Brain pericyte (primary cell): ENCODE measurements around the gene CGB3.
"Not testable (repeated sequence)": the region's sequence is repeated elsewhere in the genome, so short reads cannot be mapped to it uniquely, and the experiment has no call there.

Experiments
- DNase-seq: peaks from one replicate; pipeline ENCODE4 v3.0.0-alpha.2; 2012; ENCODE audit warnings: low read depth, low spot score

CGB3 gene

DNA sequence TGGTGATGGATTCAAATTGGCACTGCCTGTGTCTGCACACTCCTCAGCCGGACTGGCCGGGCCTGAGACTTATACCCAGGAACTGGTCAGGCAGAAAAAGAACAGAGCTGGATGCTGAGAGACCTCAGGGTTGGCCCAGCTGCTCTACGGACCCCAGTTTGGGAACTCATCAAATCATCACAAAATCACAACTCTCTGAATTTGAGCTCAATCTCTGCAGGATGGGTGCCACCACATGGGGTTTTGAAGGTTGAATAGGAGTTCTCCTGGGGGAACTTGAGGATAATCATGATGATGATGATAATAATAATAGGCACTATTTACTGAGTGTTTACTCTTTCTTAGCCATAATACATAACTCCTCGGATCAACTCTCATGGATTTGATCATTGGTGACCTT lies 18.5 kb upstream of the CGB3 start:
- not testable (repeated sequence) for DNase-seq

DNA sequence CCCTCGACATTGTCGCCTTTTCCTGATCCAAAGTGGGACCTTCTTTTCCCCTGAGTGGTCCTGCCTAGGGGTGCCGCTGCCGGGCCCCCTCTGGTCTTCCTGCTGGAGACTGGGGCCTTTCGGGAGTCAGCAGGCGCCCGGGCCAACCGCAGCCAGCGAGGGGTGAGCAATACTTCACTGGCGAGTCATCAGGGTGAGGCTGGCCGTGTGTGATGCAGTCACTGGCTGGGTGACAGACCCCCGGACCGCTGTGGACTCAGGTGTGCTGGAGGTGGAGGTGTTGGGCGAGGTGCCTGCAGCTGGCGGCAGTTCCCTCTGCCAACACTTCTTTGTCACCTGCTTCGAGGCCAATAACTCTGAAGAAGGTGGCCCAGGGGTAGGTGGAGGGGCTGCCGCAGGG lies 18.0 kb upstream of the CGB3 start:
- DNase-seq, result no peak

DNA sequence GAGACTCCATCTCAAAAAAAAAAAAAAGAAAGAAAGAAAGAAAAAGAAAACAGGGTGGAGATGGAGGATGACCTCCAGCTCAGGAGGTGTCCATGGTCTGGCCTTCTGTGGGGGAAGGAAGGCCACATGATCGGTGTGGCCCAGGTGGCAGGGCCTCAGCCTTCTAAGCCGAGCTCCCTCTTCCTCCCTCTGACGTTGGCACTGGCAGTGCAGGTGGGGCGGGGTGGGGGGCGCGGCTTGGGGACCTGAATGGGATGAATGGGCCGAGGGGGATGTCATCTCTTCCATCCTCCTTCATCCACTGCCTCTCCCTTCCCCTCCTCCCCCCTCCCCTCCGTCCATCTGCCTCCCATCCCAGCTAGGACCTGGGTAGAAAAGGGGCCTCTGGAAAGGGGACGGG lies 15.6 kb upstream of the CGB3 start:
- DNase-seq, result not testable (repeated sequence)

DNA sequence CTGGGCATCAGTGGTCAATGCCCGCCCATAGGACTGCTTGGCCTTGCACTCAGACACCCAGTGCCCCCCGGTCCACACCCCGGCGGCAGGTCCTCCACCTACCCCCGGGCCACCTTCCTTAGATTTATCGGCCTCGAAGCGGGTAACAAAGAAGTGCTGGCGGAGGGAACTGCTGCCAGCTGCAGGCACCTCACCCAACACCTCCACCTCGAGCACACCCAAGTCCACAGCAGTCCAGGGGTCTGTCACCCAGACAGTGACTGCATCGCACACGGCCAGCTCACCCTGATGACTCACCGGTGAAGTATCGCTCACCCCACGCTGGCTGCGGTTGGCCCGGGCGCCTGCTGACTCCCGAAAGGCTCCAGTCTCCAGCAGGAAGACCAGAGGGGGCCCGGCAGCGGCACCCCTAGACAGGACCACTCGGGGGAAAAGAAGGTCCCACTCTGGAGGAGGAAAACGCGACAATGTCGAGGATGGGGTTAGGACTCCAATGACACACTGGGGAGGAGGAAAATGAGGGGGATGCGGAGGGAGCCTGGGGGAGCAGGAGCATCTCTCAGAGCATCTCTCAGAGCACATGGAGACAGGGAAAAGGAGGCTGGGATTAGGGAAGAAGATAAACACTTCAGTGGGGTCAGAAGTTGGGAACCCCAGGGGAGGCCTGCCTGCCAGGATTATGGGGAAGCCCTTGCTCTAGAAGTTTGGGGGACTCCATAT lies 14.6 kb upstream of the CGB3 start:
- not testable (repeated sequence) for DNase-seq

DNA sequence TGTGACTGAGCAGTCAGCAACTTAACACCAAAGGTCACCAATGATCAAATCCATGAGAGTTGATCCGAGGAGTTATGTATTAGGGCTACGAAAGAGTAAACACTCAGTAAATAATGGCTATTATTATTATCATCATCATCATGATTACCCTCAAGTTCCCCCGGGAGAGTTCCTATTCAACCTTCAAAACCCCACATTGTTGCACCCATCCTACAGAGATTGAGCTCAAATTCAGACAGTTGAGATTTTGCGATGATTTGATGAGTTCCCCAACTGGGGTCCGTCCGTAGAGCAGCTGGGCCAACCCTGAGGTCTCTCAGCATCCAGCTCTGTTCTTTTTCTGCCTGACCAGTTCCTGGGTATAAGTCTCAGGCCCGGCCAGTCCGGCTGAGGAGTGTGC lies 14.0 kb upstream of the CGB3 start:
- DNase-seq, result not testable (repeated sequence)

DNA sequence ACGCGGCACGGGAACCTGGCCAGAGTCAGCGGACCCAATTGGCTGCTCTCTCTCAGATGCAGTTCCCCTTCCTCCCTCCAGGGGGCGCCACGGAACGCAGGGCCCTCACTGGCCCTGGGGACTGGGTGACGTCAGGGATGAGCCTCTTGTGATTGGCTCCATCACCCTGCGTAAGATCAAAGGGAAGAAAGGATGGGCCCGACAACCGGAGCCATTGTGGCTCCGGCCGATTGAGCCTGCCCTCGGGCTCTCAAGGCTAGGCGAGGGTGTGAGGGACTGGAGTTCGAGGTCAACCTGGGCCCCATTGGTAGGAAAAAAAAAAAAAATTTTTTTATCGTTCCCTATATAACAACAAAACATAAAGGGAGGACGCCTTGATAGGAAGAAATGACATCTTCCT lies 12.7 kb upstream of the CGB3 start, which contains the start of gene CGB1:
CGB1 (minus strand) TSS at position 81 of the 400 bp plus-strand sequence. CDS start 184 bp downstream, outside the sequence.
- not testable (repeated sequence) for DNase-seq

DNA sequence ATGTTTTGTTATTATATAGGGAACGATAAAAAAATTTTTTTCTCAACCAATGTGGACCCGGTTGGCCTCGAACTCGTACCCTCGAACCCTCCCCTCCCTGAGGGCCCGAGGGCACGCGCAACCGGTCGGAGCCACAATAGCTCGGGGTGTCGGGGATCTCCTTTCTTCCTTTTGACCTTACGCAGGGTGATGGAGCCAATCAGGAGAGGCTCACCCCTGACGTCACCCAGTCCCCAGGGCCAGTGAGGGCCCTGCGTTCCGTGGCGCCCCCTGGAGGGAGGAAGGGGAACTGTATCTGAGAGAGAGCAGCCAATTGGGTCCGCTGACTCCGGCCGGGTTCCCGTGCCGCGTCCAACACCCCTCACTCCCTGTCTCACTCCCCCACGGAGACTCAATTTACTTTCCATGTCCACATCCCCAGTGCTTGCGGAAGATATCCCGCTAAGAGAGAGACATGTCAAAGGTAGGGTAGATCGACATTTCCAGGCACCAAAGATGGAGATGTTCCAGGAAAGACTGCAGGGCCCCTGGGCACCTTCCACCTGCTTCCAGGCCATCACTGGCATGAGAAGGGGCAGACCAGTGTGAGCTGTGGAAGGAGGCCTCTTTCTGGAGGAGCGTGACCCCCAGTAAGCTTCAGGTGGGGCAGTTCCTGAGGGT lies 7.6 kb upstream of the CGB3 start, which contains the start of gene CGB2:
CGB2 (plus strand) TSS at position 249 of the 660 bp plus-strand sequence; CDS start at position 455, 206 bp downstream.
- DNase-seq, result not testable (repeated sequence)

DNA sequence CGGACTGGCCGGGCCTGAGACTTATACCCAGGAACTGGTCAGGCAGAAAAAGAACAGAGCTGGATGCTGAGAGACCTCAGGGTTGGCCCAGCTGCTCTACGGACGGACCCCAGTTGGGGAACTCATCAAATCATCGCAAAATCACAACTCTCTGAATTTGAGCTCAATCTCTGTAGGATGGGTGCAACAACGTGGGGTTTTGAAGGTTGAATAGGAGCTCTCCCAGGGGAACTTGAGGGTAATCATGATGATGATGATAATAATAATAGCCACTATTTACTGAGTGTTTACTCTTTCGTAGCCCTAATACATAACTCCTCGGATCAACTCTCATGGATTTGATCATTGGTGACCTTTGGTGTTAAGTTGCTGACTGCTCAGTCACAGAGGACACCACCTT lies 6.2 kb upstream of the CGB3 start:
- DNase-seq, result not testable (repeated sequence)

DNA sequence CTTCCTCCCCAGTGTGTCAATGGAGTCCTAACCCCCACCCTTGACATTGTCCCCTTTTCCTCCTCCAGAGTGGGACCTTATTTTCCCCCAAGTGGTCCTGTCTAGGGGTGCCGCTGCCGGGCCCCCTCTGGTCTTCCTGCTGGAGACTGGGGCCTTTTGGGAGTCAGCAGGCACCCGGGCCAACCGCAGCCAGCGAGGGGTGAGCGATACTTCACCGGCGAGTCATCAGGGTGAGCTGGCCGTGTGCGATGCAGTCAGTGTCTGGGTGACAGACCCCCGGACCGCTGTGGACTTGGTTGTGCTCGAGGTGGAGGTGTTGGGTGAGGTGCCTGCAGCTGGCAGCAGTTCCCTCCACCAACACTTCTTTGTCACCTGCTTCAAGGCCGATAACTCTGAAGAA lies 5.6 kb upstream of the CGB3 start:
- DNase-seq, result not testable (repeated sequence)

DNA sequence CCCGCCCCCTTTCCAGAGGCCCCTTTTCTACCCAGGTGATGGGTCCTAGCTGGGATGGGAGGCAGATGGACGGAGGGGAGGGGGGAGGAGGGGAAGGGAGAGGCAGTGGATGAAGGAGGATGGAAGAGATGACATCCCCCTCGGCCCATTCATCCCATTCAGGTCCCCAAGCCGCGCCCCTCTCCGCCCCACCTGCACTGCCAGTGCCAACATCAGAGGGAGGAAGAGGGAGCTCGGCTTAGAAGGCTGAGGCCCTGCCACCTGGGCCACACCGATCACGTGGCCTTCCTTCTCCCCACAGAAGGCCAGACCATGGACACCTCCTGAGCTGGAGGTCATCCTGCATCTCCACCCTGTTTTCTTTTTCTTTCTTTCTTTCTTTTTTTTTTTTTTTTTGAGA lies 4.6 kb upstream of the CGB3 start:
- DNase-seq, result not testable (repeated sequence)

DNA sequence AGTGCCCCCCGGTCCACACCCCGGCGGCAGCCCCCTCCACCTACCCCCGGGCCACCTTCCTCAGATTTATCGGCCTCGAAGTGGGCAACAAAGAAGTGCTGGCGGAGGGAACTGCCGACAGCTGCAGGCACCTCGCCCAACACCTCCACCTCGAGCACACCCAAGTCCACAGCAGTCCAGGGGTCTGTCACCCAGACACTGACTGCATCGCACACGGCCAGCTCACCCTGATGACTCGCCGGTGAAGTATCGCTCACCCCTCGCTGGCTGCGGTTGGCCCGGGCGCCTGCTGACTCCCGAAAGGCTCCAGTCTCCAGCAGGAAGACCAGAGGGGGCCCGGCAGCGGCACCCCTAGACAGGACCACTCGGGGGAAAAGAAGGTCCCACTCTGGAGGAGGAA lies 1.5 kb upstream of the CGB3 start:
- DNase-seq, result not testable (repeated sequence)

DNA sequence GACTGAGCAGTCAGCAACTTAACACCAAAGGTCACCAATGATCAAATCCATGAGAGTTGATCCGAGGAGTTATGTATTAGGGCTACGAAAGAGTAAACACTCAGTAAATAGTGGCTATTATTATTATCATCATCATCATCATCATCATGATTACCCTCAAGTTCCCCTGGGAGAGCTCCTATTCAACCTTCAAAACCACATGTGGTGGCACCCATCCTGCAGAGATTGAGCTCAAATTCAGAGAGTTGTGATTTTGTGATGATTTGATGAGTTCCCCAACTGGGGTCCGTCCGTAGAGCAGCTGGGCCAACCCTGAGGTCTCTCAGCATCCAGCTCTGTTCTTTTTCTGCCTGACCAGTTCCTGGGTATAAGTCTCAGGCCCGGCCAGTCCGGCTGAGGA lies 955 bp upstream of the CGB3 start:
- not testable (repeated sequence) for DNase-seq

DNA sequence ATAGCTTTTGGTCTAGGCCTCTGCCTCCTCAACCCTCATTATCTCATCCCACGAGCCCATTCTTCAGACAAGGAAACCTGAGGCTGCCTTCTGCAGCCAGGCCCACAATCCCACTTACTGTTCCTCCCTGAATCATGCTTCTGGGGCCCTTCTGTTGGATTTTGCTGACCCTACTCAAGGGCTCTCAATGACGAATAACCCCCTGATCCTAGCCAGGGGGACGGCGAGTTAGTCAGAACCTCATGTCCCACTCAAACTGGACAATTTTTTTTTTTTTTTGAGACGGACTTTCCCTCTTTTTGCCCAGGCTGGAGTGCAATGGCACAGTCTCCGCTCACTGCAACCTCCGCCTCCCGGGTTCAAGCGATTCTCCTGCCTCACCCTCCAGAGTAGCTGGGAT lies 2.0 kb downstream of the CGB3 start:
- DNase-seq, result no peak

DNA sequence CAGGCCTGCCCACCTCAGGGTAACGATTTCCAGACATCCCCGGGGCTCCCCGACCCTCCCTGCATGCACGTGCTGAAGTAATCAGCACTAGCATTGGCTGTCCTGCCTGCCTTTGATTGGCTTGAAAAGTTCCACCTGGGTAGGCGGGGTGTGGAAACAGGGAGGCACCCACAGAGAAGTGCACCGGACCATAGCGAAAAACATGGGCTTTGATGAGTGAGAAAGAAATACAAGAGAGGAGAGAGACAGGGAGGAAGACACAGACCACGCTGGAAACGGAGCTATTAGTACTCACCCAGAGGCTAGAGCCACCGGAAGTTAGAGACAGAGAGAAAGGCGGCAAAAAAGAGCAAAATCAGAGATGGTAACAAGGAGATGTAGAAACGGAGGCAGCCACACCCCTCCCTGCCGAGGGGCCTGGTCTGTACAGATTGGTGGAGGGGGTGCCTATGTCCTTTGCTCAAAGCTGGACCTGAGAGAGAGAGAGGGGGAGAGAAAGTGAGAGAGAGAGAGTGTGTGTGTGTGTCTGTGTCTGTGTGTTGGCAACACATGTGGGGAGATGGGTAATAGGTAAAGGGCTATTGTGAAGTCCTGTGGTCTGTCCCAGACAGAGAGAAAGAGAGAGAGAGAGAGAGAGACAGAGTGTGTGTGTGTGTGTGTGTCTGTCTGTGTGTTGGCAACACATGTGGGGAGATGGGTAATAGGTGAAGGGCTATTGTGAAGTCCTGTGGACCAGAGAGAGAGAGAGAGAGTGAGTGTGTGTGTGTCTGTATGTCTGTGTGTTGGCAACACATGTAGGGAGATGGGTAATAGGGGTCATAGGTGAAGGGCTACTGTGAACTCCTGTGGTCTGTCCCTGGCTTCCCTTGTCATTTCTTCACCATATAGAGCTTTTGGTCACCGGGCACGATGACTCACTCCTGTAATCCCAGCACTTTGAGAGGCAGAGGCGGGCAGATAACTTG lies 2.9 kb downstream of the CGB3 start:
- DNase-seq, result no peak

DNA sequence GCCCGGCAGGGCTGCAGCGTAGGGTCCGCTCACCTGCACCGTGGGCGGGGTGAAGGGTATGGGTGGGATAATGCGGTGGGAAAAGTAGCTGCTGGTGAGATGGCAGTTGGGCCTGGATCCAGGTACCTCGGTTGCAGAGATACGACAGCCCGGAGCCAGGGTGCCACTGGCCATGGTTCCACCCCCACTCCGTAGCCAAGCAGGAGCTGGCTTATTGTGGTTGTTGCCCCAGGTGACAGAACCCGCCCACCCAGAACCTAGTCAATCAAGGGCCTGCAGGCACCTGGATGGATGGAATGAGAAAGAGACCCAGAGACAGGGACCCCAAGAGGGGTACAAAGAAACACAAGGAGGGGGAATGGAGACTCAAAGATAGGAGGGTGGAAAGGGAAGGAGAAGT lies 3.8 kb downstream of the CGB3 start:
- no peak for DNase-seq

DNA sequence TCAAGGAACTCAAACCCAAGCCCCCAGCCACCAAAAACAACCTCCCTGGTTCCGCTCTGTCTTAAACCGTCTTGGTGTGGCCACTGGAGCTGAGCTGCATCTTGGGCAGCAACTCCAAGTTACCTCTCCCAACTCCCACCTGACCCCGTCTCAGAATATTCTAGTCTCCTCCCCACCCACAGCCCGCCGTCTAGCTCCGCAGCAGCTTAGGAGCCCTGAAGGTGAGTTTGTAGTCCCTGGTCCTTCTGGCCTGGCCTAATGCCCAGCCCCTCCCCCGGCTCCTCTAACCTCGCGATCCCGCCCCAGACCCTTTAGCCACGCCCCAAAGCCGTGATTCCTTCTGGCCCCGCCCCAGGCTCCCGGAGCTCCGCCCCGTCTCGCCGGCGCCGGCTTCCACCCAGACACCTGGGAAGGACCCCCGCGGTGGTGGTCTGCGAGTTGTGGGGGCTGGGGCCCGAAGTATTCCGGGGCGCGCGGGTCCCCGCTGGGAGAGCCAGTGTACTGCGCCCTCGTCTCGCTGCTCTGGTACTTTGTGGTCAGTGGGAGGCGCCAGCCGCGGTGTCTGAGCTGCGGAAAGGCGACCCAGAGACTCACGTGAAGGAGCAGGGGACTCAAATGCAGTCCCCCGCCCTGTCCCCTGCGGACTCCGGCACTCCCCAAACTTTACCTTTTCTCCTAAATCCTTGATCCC lies 4.7 kb downstream of the CGB3 start:
- DNase-seq, result no peak

DNA sequence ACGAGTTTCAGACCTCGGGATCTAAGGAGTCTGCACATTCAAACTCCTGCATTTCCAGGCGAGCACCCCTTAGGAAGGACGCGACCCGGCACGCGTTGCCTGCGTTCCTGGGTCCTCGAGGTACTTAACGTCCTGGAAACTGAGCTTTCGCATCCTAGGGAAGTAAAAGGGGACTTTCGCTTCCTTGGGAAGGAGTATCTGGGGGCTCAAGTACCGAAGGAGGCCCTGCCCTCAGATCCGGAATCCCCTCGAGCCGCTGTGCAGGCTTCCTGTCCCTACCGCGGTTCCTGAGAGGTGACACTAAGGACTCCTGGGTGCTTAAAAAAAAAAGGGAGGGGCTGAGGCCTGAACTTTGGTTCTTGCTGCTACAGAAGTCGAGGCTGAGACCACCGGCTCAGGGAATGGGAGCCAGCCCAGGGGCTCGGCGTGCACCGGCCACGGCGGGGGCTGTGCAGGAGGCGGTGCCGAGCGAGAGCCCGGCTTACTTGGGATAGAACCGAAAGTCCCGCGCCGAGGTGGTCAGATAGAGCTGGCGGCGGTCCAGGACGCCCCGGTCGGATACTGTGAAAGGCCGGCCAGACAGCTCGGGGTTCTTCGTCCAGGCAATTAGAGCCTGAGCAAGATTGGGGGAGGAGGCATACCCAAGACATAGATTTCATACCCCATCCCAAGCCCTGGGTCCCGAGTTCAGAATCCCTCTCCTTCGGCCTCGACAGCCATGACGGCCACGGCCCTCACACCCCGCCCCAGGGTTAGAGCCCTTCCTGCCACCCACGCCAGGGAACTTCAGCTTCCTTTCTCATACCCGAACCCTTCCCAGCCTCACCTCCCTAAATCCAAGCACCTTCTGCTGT lies 5.5 kb downstream of the CGB3 start:
- not testable (repeated sequence) for DNase-seq

DNA sequence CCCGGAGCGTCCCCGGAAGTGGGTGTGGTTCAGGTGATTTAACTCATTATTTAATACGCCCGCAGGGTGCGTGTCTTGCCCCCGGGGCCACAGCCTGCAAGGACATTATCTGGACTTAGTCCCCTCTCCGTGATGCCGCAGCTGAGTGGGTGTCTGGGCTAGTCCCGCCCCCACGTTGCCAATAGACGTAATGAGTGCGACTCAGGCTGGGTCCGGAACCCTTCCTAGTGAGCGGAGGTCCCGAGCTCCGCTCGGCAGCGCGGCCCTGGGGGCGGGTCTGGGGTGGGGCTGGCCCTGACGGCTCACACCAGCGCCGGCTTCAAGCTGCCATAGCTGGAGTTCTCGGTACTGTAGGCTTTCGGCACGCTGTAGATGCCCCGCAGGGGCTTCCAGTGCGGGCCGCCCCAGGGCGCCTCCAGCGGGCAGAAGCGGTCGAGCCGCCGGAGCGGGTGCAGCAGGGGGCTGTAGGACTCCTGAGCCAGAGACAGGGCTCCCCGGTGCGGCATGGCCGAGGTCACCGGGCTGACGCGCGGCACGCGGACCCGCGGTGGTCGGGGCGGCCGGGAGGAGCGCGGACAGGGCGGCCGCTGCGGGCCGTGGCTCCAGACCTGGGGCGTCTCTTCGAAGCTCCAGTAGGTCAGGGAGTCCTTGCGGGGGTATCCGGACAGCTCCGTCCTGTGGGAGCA lies 6.3 kb downstream of the CGB3 start:
- DNase-seq, result no peak

DNA sequence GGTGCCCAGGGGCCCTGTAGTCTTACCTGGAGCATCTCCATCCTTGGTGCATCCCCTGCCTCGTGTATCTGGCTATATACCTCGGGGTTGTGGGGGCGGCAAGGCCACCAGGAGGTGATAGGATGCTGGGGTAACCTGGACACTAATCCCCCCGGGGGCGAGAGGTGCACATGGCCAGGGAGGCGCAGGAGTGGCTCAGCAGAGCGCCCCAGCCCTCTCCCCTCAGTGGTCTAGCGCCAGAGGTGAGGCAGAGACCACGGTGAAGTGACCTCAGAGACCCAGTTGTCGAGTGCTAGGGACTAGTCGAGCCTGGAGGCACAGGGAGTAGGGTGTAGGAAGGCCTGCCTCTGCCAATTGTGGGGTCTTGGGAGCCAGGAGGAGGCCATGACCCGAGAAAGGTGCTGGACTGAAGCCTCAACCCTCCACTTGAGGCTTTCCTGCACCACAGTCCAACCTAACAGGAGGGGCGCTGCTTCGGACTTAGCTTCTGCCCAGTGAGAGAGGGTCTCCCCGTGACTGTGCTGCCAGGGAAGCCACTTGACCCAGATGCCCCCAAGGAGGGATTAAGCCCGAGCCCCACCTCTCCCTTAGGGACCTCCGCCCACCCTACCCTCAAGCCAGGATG lies 7.0 kb downstream of the CGB3 start, which contains the start of gene LHB:
LHB (minus strand) TSS at position 51 of the 625 bp plus-strand sequence; CDS start at position 41, 10 bp downstream.
- no peak for DNase-seq
